ENCODE measurements around the gene HSH2D.

HSH2D gene

DNA sequence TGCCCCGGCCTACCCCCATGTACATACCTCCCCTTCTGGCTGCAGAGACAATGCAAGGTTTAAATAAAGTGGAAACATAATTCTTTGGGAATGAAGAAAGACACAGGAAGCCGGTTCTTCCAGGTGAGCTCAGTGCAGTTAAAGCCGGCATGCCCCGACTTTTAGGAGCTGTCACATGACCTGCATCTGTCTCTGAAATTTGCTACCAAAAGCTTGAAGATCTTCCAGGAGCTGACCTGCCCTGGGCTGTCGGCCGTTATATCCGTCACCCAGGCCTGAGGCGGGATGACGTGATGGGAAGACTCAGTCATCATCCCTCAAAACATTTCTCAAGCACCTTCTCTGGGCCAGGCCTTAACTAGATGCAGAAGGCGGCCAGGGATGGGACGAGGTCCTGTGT is 21.5 kb upstream of the HSH2D start:
- DNase-seq (ENCODE audit: low read depth in 2 of 2), result no peak
- no peak overlapping the region for H3K4me3 ChIP-seq (replicated peaks in 1 of 2; ENCODE audit: low read depth in 2 of 2, low read length in 2 of 2)
- TF ChIP-seq, protein P1, sequence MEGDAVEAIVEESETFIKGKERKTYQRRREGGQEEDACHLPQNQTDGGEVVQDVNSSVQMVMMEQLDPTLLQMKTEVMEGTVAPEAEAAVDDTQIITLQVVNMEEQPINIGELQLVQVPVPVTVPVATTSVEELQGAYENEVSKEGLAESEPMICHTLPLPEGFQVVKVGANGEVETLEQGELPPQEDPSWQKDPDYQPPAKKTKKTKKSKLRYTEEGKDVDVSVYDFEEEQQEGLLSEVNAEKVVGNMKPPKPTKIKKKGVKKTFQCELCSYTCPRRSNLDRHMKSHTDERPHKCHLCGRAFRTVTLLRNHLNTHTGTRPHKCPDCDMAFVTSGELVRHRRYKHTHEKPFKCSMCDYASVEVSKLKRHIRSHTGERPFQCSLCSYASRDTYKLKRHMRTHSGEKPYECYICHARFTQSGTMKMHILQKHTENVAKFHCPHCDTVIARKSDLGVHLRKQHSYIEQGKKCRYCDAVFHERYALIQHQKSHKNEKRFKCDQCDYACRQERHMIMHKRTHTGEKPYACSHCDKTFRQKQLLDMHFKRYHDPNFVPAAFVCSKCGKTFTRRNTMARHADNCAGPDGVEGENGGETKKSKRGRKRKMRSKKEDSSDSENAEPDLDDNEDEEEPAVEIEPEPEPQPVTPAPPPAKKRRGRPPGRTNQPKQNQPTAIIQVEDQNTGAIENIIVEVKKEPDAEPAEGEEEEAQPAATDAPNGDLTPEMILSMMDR (IDR thresholded peaks at IDR 0.05; ENCODE audit: low read depth, low read length), result no peak

DNA sequence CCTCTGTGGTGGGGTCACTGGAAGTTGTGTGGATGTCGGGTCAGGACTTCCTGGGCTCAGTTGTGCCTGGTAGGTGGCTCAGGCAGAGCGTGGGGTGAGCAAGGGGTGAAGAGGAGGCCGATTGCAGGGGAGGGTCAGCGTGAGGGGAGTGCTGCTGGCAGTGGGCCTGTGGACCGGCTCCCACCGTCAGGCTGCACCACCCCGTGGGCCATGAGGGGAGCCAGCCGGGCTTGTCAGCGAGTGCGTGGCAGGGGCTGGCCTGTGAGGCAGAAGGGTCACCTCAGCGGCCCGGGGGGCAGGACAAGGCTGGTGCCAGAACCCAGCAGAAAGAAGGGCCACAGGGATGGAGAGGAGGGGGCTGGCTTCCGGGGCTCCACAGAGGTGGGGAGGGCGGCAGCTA is 18.5 kb upstream of the HSH2D start:
- no peak for DNase-seq (ENCODE audit: low read depth in 2 of 2)
- no peak overlapping the region for H3K4me3 ChIP-seq (replicated peaks in 1 of 2; ENCODE audit: low read depth in 2 of 2, low read length in 2 of 2)
- TF ChIP-seq, protein P1 (IDR thresholded peaks at IDR 0.05; ENCODE audit: low read depth, low read length), result no peak

DNA sequence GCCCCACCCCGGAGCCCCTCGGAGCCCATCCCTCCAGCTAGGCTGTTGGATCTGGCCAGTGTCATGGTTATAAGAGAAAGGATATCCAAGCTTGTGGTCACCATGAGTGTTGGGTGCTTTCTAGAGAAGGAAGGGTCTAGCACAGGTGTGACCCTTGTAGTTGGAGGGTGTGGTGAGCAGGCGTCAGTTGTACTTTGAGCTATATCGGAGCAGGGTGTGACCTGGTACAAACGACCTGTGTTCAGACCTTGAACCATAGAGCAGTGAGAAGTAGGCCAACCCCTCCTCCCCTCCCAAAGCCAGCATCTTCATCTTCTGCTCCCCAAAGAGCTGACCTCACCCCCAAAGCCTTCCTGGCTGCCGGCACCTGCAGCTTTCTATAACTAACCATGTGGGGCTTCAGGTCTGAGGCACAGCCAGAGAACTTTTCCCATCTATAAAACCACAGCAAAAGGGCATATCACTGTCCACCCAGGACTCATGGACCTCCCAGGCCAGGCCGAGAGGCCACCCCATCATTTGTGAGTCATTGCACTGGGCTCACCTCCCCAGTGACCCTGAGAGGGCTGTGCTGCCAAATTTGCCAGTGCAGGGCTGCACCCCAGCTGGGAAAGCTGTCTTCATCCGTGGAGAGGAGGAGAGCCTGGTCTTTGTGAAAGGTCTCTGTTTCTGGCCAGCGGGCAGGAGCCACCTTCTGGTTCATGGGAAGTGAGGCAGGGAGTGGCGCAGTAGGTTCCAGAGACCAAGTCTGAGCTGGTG is 17.6 kb upstream of the HSH2D start:
- TF ChIP-seq, protein P1 (IDR thresholded peaks at IDR 0.05; ENCODE audit: low read depth, low read length), result no peak
- DNase-seq (ENCODE audit: low read depth in 2 of 2), result no peak
- H3K4me3 ChIP-seq (replicated peaks in 1 of 2; ENCODE audit: low read depth in 2 of 2, low read length in 2 of 2), result no peak overlapping the region

DNA sequence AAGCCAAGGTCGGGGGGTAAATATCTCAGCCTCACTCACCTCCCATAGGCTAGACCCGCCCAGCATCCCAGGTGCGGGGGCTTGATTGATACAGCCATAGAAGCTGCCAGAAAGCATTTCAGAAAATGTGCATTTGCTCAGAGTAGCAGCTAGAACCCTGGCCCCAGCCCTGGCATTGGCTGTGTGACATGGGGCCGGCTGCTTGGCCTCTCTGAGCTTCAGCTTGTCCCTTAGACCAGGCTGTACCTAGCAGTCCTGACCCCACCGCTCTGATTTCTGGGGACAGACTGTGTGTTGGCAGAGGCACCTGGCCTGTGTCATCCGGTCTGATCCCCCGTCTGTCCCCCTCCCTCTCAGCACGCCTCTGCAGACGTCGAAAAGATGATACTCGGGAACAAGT is 16.4 kb upstream of the HSH2D start:
- no peak for DNase-seq (ENCODE audit: low read depth in 2 of 2)
- TF ChIP-seq, protein P1 (IDR thresholded peaks at IDR 0.05; ENCODE audit: low read depth, low read length), result no peak
- H3K4me3 ChIP-seq (replicated peaks in 1 of 2; ENCODE audit: low read depth in 2 of 2, low read length in 2 of 2), result no peak overlapping the region

DNA sequence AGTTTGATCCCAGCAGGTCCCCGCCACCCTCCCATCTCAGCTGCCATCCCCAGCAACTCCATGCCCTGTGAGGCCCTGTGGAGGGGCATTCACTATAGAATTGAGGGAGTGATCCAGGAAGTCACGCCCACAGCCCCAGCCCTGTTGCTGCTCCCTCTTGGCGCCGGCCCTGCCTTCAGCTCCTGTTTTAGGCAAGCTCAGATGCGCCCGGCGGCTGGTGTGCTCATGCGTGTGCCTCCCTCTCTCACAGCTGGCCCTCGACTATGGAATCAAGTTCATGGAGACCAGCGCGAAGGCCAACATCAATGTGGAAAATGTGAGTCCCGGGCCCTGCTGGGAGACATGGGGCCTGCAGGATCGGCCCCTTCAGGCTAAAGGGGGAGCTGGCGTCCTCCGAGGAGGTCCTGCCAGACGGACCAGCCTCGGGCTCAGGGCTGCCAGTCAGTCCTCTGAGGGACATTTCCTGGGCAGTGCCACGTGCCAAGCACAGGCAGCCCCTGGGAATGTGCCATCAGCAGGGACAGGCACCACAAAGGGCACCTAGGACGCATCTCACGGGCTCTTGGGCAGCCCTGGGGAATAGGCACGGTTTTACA is 15.6 kb upstream of the HSH2D start:
- no peak overlapping the region for H3K4me3 ChIP-seq (replicated peaks in 1 of 2; ENCODE audit: low read depth in 2 of 2, low read length in 2 of 2)
- no peak for DNase-seq (ENCODE audit: low read depth in 2 of 2)
- TF ChIP-seq, protein P1 (IDR thresholded peaks at IDR 0.05; ENCODE audit: low read depth, low read length), result no peak

DNA sequence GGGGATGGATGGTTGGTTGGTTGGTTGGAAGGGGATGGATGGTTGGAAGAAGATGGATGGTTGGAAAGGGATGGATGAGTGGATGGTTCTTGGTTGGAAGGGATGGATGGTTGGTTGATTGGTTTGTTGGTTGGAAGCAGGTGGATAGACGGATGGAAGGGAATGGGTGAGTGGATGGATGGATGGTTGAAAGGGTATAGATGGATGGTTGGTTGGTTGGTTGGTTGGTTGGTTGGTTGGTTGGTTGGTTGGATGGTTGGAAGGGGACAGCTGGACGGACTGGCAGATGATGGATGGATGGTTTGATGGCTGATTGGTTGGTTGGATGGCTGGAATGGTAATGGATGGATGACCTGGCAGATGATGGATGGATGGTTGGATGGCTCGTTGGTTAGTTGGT is 11.8 kb upstream of the HSH2D start:
- TF ChIP-seq, protein P1 (IDR thresholded peaks at IDR 0.05; ENCODE audit: low read depth, low read length), result no peak
- DNase-seq (ENCODE audit: low read depth in 2 of 2), result no peak

More for the DNA sequence above, 11.8 kb upstream of the HSH2D start:
- H3K4me3 ChIP-seq (replicated peaks in 1 of 2; ENCODE audit: low read depth in 2 of 2, low read length in 2 of 2), result no peak overlapping the region
